ENCODE results near the gene M6PR.
A peak's percentile ranks its signal among the peaks of the same experiment; 100 is the strongest.

The M6PR gene

GRCh38 chr12:8968761-8969160 is 19.3 kb upstream of the M6PR start:
- no peak overlapping the region for H3K4me3 ChIP-seq (ENCODE audit: low read length)
- TF ChIP-seq ZNF274 (IDR thresholded peaks at IDR 0.05; ENCODE audit: low read depth, low read length) = no peak

- TF ChIP-seq ZNF274 (IDR thresholded peaks at IDR 0.05; ENCODE audit: low read depth, low read length) = no peak
These were observed 10.7 kb upstream of the M6PR start for GRCh38 chr12:8960176-8960575.

DNA sequence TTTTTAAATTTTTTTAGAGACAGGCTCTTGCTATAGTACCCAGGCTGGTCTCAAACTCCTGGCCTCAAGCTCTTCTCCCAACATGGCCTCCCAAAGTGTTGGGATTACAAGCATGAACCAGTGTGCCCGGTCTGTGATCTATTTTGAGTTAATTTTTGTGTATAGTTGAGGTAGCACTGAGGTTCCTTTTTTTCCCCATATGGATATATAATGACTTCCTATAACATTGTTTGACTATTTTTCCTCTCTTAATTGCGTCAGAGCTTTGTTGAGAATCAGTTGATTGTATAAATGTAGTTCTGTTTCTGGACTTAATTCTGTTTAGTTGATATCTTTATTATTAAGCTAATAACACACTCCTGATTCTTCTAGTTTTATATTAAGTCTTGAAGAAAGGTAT is 8.6 kb upstream of the M6PR start:
- no peak for TF ChIP-seq ZNF274 (IDR thresholded peaks at IDR 0.05; ENCODE audit: low read depth, low read length)
- H3K4me3 ChIP-seq (ENCODE audit: low read length) = no peak overlapping the region

More at GRCh38 chr12:8960176-8960575, 10.7 kb upstream of the M6PR start:
- H3K4me3 ChIP-seq (ENCODE audit: low read length) = no peak overlapping the region

- no peak for TF ChIP-seq ZNF274 (IDR thresholded peaks at IDR 0.05; ENCODE audit: low read depth, low read length)
- no peak overlapping the region for H3K4me3 ChIP-seq (ENCODE audit: low read length)
These were observed 8.1 kb upstream of the M6PR start for GRCh38 chr12:8957561-8957960.

- H3K4me3 ChIP-seq (ENCODE audit: low read length) = no peak overlapping the region
- no peak for TF ChIP-seq ZNF274 (IDR thresholded peaks at IDR 0.05; ENCODE audit: low read depth, low read length)
These were observed 7.3 kb upstream of the M6PR start for GRCh38 chr12:8956772-8957171.

GRCh38 chr12:8956073-8956472 is 6.6 kb upstream of the M6PR start:
- no peak overlapping the region for H3K4me3 ChIP-seq (ENCODE audit: low read length)
- no peak for TF ChIP-seq ZNF274 (IDR thresholded peaks at IDR 0.05; ENCODE audit: low read depth, low read length)

GRCh38 chr12:8953773-8954402 is 4.4 kb upstream of the M6PR start:
- no peak for TF ChIP-seq ZNF274 (IDR thresholded peaks at IDR 0.05; ENCODE audit: low read depth, low read length)
- H3K4me3 ChIP-seq (ENCODE audit: low read length) = no peak overlapping the region

- no peak overlapping the region for H3K4me3 ChIP-seq (ENCODE audit: low read length)
- no peak for TF ChIP-seq ZNF274 (IDR thresholded peaks at IDR 0.05; ENCODE audit: low read depth, low read length)
These were observed 2.3 kb upstream of the M6PR start for GRCh38 chr12:8951744-8952143.

GRCh38 chr12:8950702-8951478 is 1.4 kb upstream of the M6PR start:
- peak overlapping the region; percentile 92 for H3K4me3 ChIP-seq (ENCODE audit: low read length)
- no peak for TF ChIP-seq ZNF274 (IDR thresholded peaks at IDR 0.05; ENCODE audit: low read depth, low read length)

GRCh38 chr12:8950221-8950527 is 729 bp upstream of the M6PR start:
- no peak for TF ChIP-seq ZNF274 (IDR thresholded peaks at IDR 0.05; ENCODE audit: low read depth, low read length)
- peak overlapping the region; percentile 92 for H3K4me3 ChIP-seq (ENCODE audit: low read length)

DNA sequence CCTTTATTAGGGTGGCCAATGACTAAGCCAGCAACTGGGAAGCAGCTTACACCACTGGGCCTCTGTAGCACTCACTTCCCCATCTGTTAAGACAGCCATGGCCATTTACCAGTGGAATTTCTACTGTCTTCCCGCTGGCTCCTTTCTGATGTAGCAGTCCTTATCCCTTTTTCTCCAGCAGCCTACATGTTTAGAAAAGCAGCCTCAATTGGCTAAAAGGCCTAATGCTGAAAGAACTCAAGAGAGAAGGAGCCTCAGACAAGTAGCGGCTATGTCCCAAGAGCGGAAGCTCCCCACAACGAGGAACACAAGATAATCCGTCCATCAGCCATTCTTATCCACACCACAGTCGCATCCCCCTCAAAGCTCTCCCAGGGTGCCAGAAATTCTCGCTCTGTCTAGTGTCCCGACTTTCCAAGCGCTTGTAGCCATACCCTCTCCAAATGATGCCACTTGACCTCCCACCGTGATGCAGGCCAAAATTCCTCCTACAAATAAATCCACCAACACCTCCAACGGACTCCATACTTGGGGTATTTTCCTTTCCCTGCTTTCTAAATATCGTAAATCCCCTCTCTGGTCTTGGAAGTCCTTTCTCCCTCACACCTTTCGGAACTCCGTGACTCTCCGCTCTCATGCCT is 624 bp downstream of the M6PR start:
- TF ChIP-seq ZNF274 (IDR thresholded peaks at IDR 0.05; ENCODE audit: low read depth, low read length) = no peak

DNA sequence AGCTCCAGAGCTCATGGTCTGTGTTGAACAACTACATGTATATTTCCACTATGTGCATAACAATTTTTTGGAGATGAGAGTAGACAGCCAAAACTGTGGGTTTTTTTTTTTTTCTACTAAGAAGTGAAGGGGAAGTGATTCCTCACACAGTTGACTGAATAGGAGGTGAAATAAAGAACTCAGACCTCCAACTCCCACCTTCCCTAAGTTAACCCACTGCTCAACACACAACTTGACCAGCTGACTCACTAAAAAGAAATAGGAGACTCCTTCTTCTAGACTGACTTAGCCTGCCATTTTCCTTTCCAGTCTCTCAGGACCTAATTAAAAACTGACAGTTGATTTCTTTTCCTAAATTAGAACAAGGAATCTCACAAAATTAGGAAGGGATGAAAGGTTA is 1.7 kb downstream of the M6PR start:
- TF ChIP-seq ZNF274 (IDR thresholded peaks at IDR 0.05; ENCODE audit: low read depth, low read length) = no peak
- peak overlapping the region; percentile 39 for H3K4me3 ChIP-seq (ENCODE audit: low read length)

More for the DNA sequence above, 624 bp downstream of the M6PR start:
- peak overlapping the region; percentile 92 for H3K4me3 ChIP-seq (ENCODE audit: low read length)

GRCh38 chr12:8946733-8947132 is 2.7 kb downstream of the M6PR start:
- no peak for TF ChIP-seq ZNF274 (IDR thresholded peaks at IDR 0.05; ENCODE audit: low read depth, low read length)
- H3K4me3 ChIP-seq (ENCODE audit: low read length) = no peak overlapping the region

- no peak overlapping the region for H3K4me3 ChIP-seq (ENCODE audit: low read length)
- TF ChIP-seq ZNF274 (IDR thresholded peaks at IDR 0.05; ENCODE audit: low read depth, low read length) = no peak
These were observed 5.8 kb downstream of the M6PR start for GRCh38 chr12:8943565-8944186.
